ENCODE results near the gene RPS19. TPM values are rescaled to one million over a fixed set of nuclear protein-coding genes. Genes with fewer than 3 reads are reported as not detected.

Gene RPS19
- total RNA-seq, 1 experiment from 2014 or later = 1,349 TPM

- Histone ChIP-seq H3K4me3 (ENCODE audit: low read depth in 2 of 2, low read length in 2 of 2) (no peak overlapping the region), H3K27ac (ENCODE audit: low read length) (no peak overlapping the region), H3K27me3 (ENCODE audit: control insufficient read depth, insufficient read depth, low read length) (no peaks in the 10 kb centered on the region), H3K36me3 (ENCODE audit: control insufficient read depth, insufficient read depth, low read length) (no peaks in the 10 kb centered on the region), H3K9me3 (ENCODE audit: control insufficient read depth, insufficient read depth, low read depth, low read length) (no peaks in the 10 kb centered on the region), H3K4me1 (ENCODE audit: control insufficient read depth, insufficient read depth, low read length) (no peaks in the 10 kb centered on the region)
- no peak for TF ChIP-seq TCF7L2 (IDR thresholded peaks at IDR 0.05; ENCODE audit: low read depth, low read length)
- no peak for TF ChIP-seq SIN3A (IDR thresholded peaks at IDR 0.05; ENCODE audit: borderline replicate concordance, insufficient read depth, low read depth, low read length)
- no peak for TF ChIP-seq REST (IDR thresholded peaks at IDR 0.05; ENCODE audit: insufficient read depth in 1 of 2, low read depth in 2 of 2, low read length in 1 of 2)
- TF ChIP-seq POLR2AphosphoS5 (IDR thresholded peaks at IDR 0.05; ENCODE audit: low read depth, low read length) = no peak
- TF ChIP-seq, protein P1, sequence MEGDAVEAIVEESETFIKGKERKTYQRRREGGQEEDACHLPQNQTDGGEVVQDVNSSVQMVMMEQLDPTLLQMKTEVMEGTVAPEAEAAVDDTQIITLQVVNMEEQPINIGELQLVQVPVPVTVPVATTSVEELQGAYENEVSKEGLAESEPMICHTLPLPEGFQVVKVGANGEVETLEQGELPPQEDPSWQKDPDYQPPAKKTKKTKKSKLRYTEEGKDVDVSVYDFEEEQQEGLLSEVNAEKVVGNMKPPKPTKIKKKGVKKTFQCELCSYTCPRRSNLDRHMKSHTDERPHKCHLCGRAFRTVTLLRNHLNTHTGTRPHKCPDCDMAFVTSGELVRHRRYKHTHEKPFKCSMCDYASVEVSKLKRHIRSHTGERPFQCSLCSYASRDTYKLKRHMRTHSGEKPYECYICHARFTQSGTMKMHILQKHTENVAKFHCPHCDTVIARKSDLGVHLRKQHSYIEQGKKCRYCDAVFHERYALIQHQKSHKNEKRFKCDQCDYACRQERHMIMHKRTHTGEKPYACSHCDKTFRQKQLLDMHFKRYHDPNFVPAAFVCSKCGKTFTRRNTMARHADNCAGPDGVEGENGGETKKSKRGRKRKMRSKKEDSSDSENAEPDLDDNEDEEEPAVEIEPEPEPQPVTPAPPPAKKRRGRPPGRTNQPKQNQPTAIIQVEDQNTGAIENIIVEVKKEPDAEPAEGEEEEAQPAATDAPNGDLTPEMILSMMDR (IDR thresholded peaks at IDR 0.05) = no peak
- in situ Hi-C loops (cut with HindIII; ENCODE audit: low pct_unique_long_range_greater_than_20kb, low sequenced_read_pairs) (no loop called here), intact Hi-C loops (cut with micrococcal nuclease; ENCODE audit: unreplicated experiment) (no loop called here)
- ChIA-PET CTCF (no interaction called here), POLR2A (no interaction called here)
- DNase-seq (ENCODE audit: low read depth, low spot score) = no peak
- ATAC-seq = no peak
- no TSS peak for BruUV-seq (replicated peaks)
Observed at GRCh38 chr19:41816761-41817160, 43.3 kb upstream of the RPS19 start.

GRCh38 chr19:41821003-41821735 lies 38.9 kb upstream of the RPS19 start:
- H3K4me1 ChIP-seq (ENCODE audit: control insufficient read depth, insufficient read depth, low read length) = no peaks in the 10 kb centered on the region
- POLR2A ChIA-PET = interaction anchor here (0.6 kb wide), 1 partner anchor 39 kb away, joined by 9 read pairs; the partner anchor contains the start of gene RPS19
- intact Hi-C loops (cut with micrococcal nuclease; ENCODE audit: unreplicated experiment) = no loop called here

More at GRCh38 chr19:41821003-41821735, 38.9 kb upstream of the RPS19 start:
- BruUV-seq (replicated peaks) = no TSS peak
- peak; percentile 88 for ATAC-seq
- in situ Hi-C loops (cut with HindIII; ENCODE audit: low pct_unique_long_range_greater_than_20kb, low sequenced_read_pairs) = no loop called here
- Histone ChIP-seq H3K9me3 (ENCODE audit: control insufficient read depth, insufficient read depth, low read depth, low read length) (no peaks in the 10 kb centered on the region), H3K36me3 (ENCODE audit: control insufficient read depth, insufficient read depth, low read length) (no peaks in the 10 kb centered on the region), H3K27ac (ENCODE audit: low read length) (no peak overlapping the region), H3K4me3 (ENCODE audit: low read depth in 2 of 2, low read length in 2 of 2) (no peak overlapping the region), H3K27me3 (ENCODE audit: control insufficient read depth, insufficient read depth, low read length) (no peaks in the 10 kb centered on the region)
- CTCF ChIA-PET = interaction anchor here (0.6 to 1.9 kb wide), 7 partner anchors 18 to 698 kb away, joined by 3 to 9 read pairs (median 4); no protein-coding TSS in a partner anchor
- TF ChIP-seq, protein P1 (IDR thresholded peaks at IDR 0.05) = peak; percentile 73
- TF ChIP-seq REST (IDR thresholded peaks at IDR 0.05; ENCODE audit: insufficient read depth in 1 of 2, low read depth in 2 of 2, low read length in 1 of 2) = no peak
- DNase-seq (ENCODE audit: low read depth, low spot score) = peak; percentile 18
